NCI-H82 treated with DMSO at 0.1 percent for 48 hours (cell line): Measurements from ENCODE around the gene NUP62CL.
A peak's percentile ranks its signal among the peaks of the same experiment; 100 is the strongest.
"Not testable (repeated sequence)": the region's sequence is repeated elsewhere in the genome, so short reads cannot be mapped to it uniquely, and the experiment has no call there.

ENCODE experiments used
- DNase-seq: peaks from one replicate; lab custom pipeline; 2025; ENCODE audit not compliant: unreplicated experiment; lab: John Stamatoyannopoulos, UW

NUP62CL gene

GRCh38 chrX:107205770-107206696 lies at the start of gene NUP62CL, which contains the start of gene DNAAF6:
TSS of gene NUP62CL (minus strand) at chrX:107206433. CDS start at chrX:107175146, 31,287 bp downstream.
TSS of gene DNAAF6 (plus strand) at chrX:107206611. CDS start at chrX:107212876, 6,265 bp downstream.
- peak; percentile 8 for DNase-seq

GRCh38 chrX:107228486-107228819 lies 22.2 kb upstream of the NUP62CL start:
- no peak for DNase-seq

- DNase-seq: no peak
Measured at GRCh38 chrX:107227780-107228485, 21.7 kb upstream of the NUP62CL start.

- no peak for DNase-seq
Measured at GRCh38 chrX:107226757-107227156, 20.5 kb upstream of the NUP62CL start.

GRCh38 chrX:107213477-107213876 lies 7.2 kb upstream of the NUP62CL start:
- no peak for DNase-seq

- DNase-seq: no peak
Measured at GRCh38 chrX:107207943-107208342, 1.7 kb upstream of the NUP62CL start.

- no peak for DNase-seq
Measured at GRCh38 chrX:107207089-107207488, 856 bp upstream of the NUP62CL start.

- no peak for DNase-seq
Measured at GRCh38 chrX:107206697-107207065, 448 bp upstream of the NUP62CL start.

- peak; percentile 49 for DNase-seq
Measured at GRCh38 chrX:107204068-107204605, 2.1 kb downstream of the NUP62CL start.

GRCh38 chrX:107199491-107199890 lies 6.7 kb downstream of the NUP62CL start:
- DNase-seq: no peak

GRCh38 chrX:107198074-107198473 lies 8.2 kb downstream of the NUP62CL start:
- not testable (repeated sequence) for DNase-seq

- no peak for DNase-seq
Measured at GRCh38 chrX:107197319-107197718, 8.9 kb downstream of the NUP62CL start.

GRCh38 chrX:107171369-107172102 lies 34.7 kb downstream of the NUP62CL start:
- no peak for DNase-seq

GRCh38 chrX:107168712-107169111 lies 37.5 kb downstream of the NUP62CL start:
- DNase-seq: no peak

- no peak for DNase-seq
Measured at GRCh38 chrX:107168257-107168656, 38.0 kb downstream of the NUP62CL start.

GRCh38 chrX:107167163-107167921 lies 38.9 kb downstream of the NUP62CL start:
- no peak for DNase-seq

GRCh38 chrX:107157618-107158017 lies 48.6 kb downstream of the NUP62CL start:
- not testable (repeated sequence) for DNase-seq

GRCh38 chrX:107155621-107156430 lies 50.4 kb downstream of the NUP62CL start:
- DNase-seq: not testable (repeated sequence)

GRCh38 chrX:107154787-107155620 lies 51.2 kb downstream of the NUP62CL start:
- DNase-seq: no peak
